HCT116 (cell line): ENCODE measurements around the gene GOLGA7B. TPM values are rescaled to one million over a fixed set of nuclear protein-coding genes. Genes with fewer than 3 reads are reported as not detected.

Source experiments
- ATAC-seq: fragments of 200-7000 bp; cut with Tn5 transposase; 2 replicates; pipeline ENCODE4 v1.9.1; 2020; ENCODE audit warnings: mild to moderate bottlenecking, moderate library complexity
- BruUV-seq: library from RNA; stranded (reverse); fragments of 400-500 nt; replicated peaks from 2 replicates; lab custom pipeline; 2021; lab: Mats Ljungman, UMichigan
- CTCF ChIA-PET: fragments of 300-600 bp; sonication (Branson Sonifier 250); formaldehyde crosslinking; loops from one replicate; lab custom pipeline; 2021; ENCODE audit warnings: antibody characterized with exemption; lab: Charles Lee
- POLR2A ChIA-PET: fragments of 300-600, 350-600 bp; sonication (Branson Sonifier 250); formaldehyde crosslinking; loops from one replicate; lab custom pipeline; 2021; ENCODE audit warnings: antibody characterized with exemption; lab: Charles Lee
- RAD21 ChIA-PET, 2 experiments: fragments of 300-600 bp; sonication (Branson Sonifier 250); formaldehyde crosslinking; loops; one replicate each; lab custom pipeline; 2023; ENCODE audit warnings: low total read pairs in 2 of 2; ENCODE audit not compliant: uncharacterized antibody in 2 of 2, unreplicated experiment in 2 of 2, low non-redundant PET in 1 of 2; lab: Charles Lee
- DNase-seq: peaks from one replicate; pipeline ENCODE4 v3.0.0-alpha.2; 2010; ENCODE audit warnings: low read depth, low spot score
- H2AFZ ChIP-seq: fragments of 200-600 bp; shearing (Covaris generic), sonication (generic); 2 replicates; pipeline ENCODE4 v1.6.1; 2017; ENCODE audit warnings: low read depth, mixed run types, mixed read lengths, antibody characterized with exemption, low read length; ENCODE audit not compliant: poor library complexity, severe bottlenecking
- H3K27ac ChIP-seq: 2 replicates; pipeline ENCODE4 v1.5.1; 2012; ENCODE audit warnings: low read depth, low read length
- H3K27me3 ChIP-seq: fragments of 200-600 bp; sonication (generic); 2 replicates; pipeline ENCODE4 v1.6.1; 2016; ENCODE audit warnings: mixed run types, low read length, mixed read lengths; ENCODE audit not compliant: insufficient read depth
- H3K36me3 ChIP-seq, 2 experiments: fragments of 200-500 bp in 1 of 2; fragments of 200-600 bp in 1 of 2; sonication (Bioruptor generic) in 1 of 2; sonication (generic) in 1 of 2; 2 replicates each; pipeline versions ENCODE4 v1.5.1 to v1.6.1; 2014 to 2016; ENCODE audit warnings: low read length in 2 of 2, inconsistent platforms in 1 of 2, mixed read lengths in 1 of 2, mixed run types in 1 of 2; ENCODE audit not compliant: insufficient read depth in 2 of 2, control insufficient read depth in 1 of 2
- H3K4me1 ChIP-seq, 2 experiments: fragments of 200-600 bp in 1 of 2; sonication (generic) in 1 of 2; 2 replicates each; pipeline versions ENCODE4 v1.5.1 to v1.6.1; 2012 to 2017; ENCODE audit warnings: low read length in 2 of 2, inconsistent platforms in 1 of 2, mild to moderate bottlenecking in 1 of 2, mixed read lengths in 1 of 2, mixed run types in 1 of 2, moderate library complexity in 1 of 2; ENCODE audit not compliant: insufficient read depth in 2 of 2, control insufficient read depth in 1 of 2
- H3K4me2 ChIP-seq: fragments of 200-600 bp; sonication (generic); 2 replicates; pipeline ENCODE4 v1.6.1; 2017; ENCODE audit warnings: mixed run types, low read length, mixed read lengths
- H3K4me3 ChIP-seq, 2 experiments: fragments of 200-600 bp in 1 of 2; sonication (generic) in 1 of 2; replicated peaks in 1 of 2; 2 replicates each; pipeline ENCODE4 v1.5.1; 2011 to 2016; ENCODE audit warnings: low read length in 2 of 2, control low read depth in 1 of 2, low read depth in 1 of 2, mild to moderate bottlenecking in 1 of 2, mixed read lengths in 1 of 2, mixed run types in 1 of 2
- H3K79me2 ChIP-seq: fragments of 200-600 bp; sonication (generic); 2 replicates; pipeline ENCODE4 v1.6.1; 2017; ENCODE audit warnings: mild to moderate bottlenecking, mixed run types, low read length, moderate library complexity, mixed read lengths; ENCODE audit not compliant: insufficient read depth
- H3K9ac ChIP-seq: fragments of 200-600 bp; sonication (generic); 2 replicates; pipeline ENCODE4 v1.6.1; 2016; ENCODE audit warnings: low read length, mixed read lengths
- H3K9me2 ChIP-seq: fragments of 200-600 bp; sonication (generic), shearing (Covaris generic); 2 replicates; pipeline ENCODE4 v1.6.1; 2017; ENCODE audit warnings: mixed run types, mild to moderate bottlenecking, moderate library complexity; ENCODE audit not compliant: insufficient read depth
- H3K9me3 ChIP-seq, 2 experiments: fragments of 200-500 bp in 1 of 2; fragments of 200-600 bp in 1 of 2; sonication (Bioruptor generic) in 1 of 2; sonication (generic) in 1 of 2; 2 replicates each; pipeline ENCODE4 v1.6.1; 2014 to 2017; ENCODE audit warnings: low read length in 2 of 2, mixed read lengths in 2 of 2, inconsistent platforms in 1 of 2, low read depth in 1 of 2, mild to moderate bottlenecking in 1 of 2, mixed run types in 1 of 2, moderate library complexity in 1 of 2; ENCODE audit not compliant: control insufficient read depth in 1 of 2, insufficient read depth in 1 of 2
- H4K20me1 ChIP-seq: fragments of 200-600 bp; sonication (generic), shearing (Covaris generic); 2 replicates; pipeline ENCODE4 v1.6.1; 2017; ENCODE audit warnings: mixed run types, mild to moderate bottlenecking, moderate library complexity; ENCODE audit not compliant: insufficient read depth
- EZH2phosphoT487 ChIP-seq: fragments of 200-600 bp; IDR thresholded peaks from 2 replicates; pipeline ENCODE4 v1.6.1; 2018; ENCODE audit warnings: antibody characterized with exemption, borderline replicate concordance
- FOSL1 ChIP-seq: IDR thresholded peaks from 2 replicates; pipeline ENCODE4 v1.6.1; 2012; ENCODE audit warnings: low read depth
- JUND ChIP-seq: IDR thresholded peaks from 2 replicates; pipeline ENCODE4 v1.6.1; 2012
- RAD21 ChIP-seq: IDR thresholded peaks from 2 replicates; pipeline ENCODE4 v1.6.1; 2012; ENCODE audit warnings: low read depth, mild to moderate bottlenecking
- SP1 ChIP-seq: IDR thresholded peaks from 2 replicates; pipeline ENCODE4 v1.6.1; 2012; ENCODE audit warnings: low read depth
- TCF7L2 ChIP-seq: IDR thresholded peaks from 2 replicates; pipeline ENCODE4 v1.7.0; 2011; ENCODE audit warnings: borderline replicate concordance, inconsistent platforms; ENCODE audit not compliant: insufficient read depth, insufficient read length; ENCODE audit errors: extremely low read depth
- intact Hi-C: fragments of 100-400 bp; cut with micrococcal nuclease; formaldehyde crosslinking; loops from 2 replicates; pipeline ENCODE4 v1.10.0; 2022
- total RNA-seq: library from RNA; stranded (reverse); gene quantifications from one replicate; pipeline ENCODE4 v1.2.1, GENCODE V29; 2021; ENCODE audit not compliant: unreplicated experiment
- TF ChIP-seq, protein P1 (sequence below), 3 experiments: fragments of 200-600 bp in 1 of 3; sonication (generic) in 1 of 3; IDR thresholded peaks in 2 of 3; conservative IDR thresholded peaks in 1 of 3; 2 replicates each; pipeline ENCODE4 v1.5.1; 2012 to 2017; ENCODE audit warnings: low read depth in 2 of 3, low read length in 2 of 3, antibody characterized with exemption in 1 of 3, borderline replicate concordance in 1 of 3, control low read depth in 1 of 3, mild to moderate bottlenecking in 1 of 3, mixed read lengths in 1 of 3, mixed run types in 1 of 3, moderate library complexity in 1 of 3; ENCODE audit not compliant: insufficient read depth in 1 of 3
- TF ChIP-seq, protein P2 (sequence below): IDR thresholded peaks from 2 replicates; pipeline ENCODE4 v1.6.1; 2012
- TF ChIP-seq, protein P3 (sequence below): IDR thresholded peaks from 2 replicates; pipeline ENCODE4 v1.6.1; 2011; ENCODE audit warnings: mild to moderate bottlenecking, low read length, moderate library complexity; ENCODE audit not compliant: insufficient replicate concordance; ENCODE audit errors: extremely low read depth

The GOLGA7B gene
- total RNA-seq, 1 experiment from 2014 or later: 1.0 TPM

DNA sequence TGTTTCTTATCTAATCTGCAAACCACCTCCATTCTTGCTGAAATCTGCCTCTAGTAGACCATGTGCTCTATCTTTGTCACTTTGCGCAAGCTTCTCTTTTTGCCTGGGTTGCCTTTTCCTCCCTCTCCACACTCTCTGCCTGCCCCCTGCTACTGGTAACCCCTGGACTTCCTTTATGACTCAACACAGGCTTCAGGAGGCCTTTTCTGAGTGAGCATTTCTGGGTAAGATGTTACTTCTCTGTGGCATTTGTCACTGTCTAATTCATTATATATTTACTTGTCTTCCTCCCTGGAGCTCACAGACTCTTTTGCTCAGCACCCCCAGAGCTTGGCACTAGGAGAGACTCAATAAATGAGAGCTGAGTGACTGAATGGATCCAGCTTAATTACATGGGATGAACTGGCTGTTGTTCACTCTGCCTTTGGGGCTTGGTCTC is 8.4 kb downstream of the GOLGA7B start:
- Histone ChIP-seq H2AFZ (no peak overlapping the region), H3K9me3 (no peaks in the 10 kb centered on the region), H3K4me2 (peak overlapping the region; percentile 39), H3K4me3 (no peak overlapping the region), H3K79me2 (no peaks in the 10 kb centered on the region), H4K20me1 (no peaks in the 10 kb centered on the region), H3K27ac (no peak overlapping the region), H3K36me3 (no peaks in the 10 kb centered on the region), H3K4me1 (peaks cover 16 to 42% of the 10 kb centered on the region in 2 experiments), H3K9me2 (no peaks in the 10 kb centered on the region), H3K27me3 (no peaks in the 10 kb centered on the region), H3K9ac (no peak overlapping the region)
- CTCF ChIA-PET: interaction anchor here (1.1 kb wide), 1 partner anchor 15 kb away, joined by 3 read pairs; no protein-coding TSS in a partner anchor
- DNase-seq: no peak
- no TSS peak for BruUV-seq
- RAD21 ChIA-PET: no interaction called here
- intact Hi-C loops: no loop called here
- TF ChIP-seq, protein P1, sequence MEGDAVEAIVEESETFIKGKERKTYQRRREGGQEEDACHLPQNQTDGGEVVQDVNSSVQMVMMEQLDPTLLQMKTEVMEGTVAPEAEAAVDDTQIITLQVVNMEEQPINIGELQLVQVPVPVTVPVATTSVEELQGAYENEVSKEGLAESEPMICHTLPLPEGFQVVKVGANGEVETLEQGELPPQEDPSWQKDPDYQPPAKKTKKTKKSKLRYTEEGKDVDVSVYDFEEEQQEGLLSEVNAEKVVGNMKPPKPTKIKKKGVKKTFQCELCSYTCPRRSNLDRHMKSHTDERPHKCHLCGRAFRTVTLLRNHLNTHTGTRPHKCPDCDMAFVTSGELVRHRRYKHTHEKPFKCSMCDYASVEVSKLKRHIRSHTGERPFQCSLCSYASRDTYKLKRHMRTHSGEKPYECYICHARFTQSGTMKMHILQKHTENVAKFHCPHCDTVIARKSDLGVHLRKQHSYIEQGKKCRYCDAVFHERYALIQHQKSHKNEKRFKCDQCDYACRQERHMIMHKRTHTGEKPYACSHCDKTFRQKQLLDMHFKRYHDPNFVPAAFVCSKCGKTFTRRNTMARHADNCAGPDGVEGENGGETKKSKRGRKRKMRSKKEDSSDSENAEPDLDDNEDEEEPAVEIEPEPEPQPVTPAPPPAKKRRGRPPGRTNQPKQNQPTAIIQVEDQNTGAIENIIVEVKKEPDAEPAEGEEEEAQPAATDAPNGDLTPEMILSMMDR (IDR thresholded peaks at IDR 0.05 in 2 of 3, conservative IDR thresholded peaks at IDR 0.05 in 1 of 3; ENCODE audit: borderline replicate concordance in 1 of 3, insufficient read depth in 1 of 3, low read depth in 2 of 3, low read length in 2 of 3): no peak
- TF ChIP-seq, protein P2, sequence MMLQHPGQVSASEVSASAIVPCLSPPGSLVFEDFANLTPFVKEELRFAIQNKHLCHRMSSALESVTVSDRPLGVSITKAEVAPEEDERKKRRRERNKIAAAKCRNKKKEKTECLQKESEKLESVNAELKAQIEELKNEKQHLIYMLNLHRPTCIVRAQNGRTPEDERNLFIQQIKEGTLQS: no peak
- TF ChIP-seq TCF7L2: no peak
- TF ChIP-seq EZH2phosphoT487: no peak
- TF ChIP-seq JUND: peak; percentile 28; the same call in 1 of the 2 replicates
- no peak for TF ChIP-seq RAD21
- TF ChIP-seq, protein P3, sequence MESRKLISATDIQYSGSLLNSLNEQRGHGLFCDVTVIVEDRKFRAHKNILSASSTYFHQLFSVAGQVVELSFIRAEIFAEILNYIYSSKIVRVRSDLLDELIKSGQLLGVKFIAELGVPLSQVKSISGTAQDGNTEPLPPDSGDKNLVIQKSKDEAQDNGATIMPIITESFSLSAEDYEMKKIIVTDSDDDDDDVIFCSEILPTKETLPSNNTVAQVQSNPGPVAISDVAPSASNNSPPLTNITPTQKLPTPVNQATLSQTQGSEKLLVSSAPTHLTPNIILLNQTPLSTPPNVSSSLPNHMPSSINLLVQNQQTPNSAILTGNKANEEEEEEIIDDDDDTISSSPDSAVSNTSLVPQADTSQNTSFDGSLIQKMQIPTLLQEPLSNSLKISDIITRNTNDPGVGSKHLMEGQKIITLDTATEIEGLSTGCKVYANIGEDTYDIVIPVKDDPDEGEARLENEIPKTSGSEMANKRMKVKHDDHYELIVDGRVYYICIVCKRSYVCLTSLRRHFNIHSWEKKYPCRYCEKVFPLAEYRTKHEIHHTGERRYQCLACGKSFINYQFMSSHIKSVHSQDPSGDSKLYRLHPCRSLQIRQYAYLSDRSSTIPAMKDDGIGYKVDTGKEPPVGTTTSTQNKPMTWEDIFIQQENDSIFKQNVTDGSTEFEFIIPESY: no peak
- peak; percentile 31 for TF ChIP-seq FOSL1
- TF ChIP-seq SP1: 0 out of 2 replicates have a peak, but pooled peaks have one; percentile 9
- POLR2A ChIA-PET: no interaction called here
- ATAC-seq: no peak
